ENCODE measurements around the gene DGUOK.

- TF ChIP-seq POLR2AphosphoS5 (IDR thresholded peaks at IDR 0.05) (no peak), CTCF (IDR thresholded peaks at IDR 0.05) (no peak), POLR2A (IDR thresholded peaks at IDR 0.05) (no peak)
Measured at GRCh38 chr2:73979686-73980085, 53.0 kb downstream of the DGUOK start.

Data from prostate gland (tissue), 2 donors.